Body of pancreas (tissue), 4 donors: ENCODE measurements around the gene LDLRAD1.

Experiments
- POLR2A ChIP-seq, 3 donors: fragments of 450-650 bp; IDR thresholded peaks; one replicate each; pipeline ENCODE4 v1.6.1; 2016; ENCODE audit warnings: antibody characterized with exemption in 3 of 3, mild to moderate bottlenecking in 2 of 3
- TF ChIP-seq, protein P1 (sequence below), 7 experiments: fragments of 450-650 bp in 4 of 7; fragments of 200-600 bp in 3 of 7; sonication (generic) in 3 of 7; IDR thresholded peaks; one replicate each; pipeline ENCODE4 v1.5.1; 2016 to 2019; ENCODE audit warnings: antibody characterized with exemption in 7 of 7

DNA sequence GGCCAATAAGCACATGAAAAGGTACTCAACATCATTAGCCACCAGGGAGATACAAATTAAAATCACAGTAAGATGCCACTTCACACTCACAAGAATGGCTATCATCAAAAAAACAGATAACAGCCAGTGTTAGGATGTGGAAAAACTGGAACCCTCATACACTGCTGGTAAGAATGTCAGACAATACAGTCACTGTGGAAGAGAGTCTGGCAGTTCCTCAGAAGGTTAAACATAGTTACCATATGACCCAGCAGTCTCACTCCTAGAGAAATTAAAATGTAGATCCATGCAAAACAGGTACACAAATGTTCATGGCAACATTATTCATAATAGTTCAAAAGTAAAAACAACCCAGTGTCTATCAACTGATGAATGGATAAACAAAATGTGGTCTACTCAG is 33.3 kb downstream of the LDLRAD1 start:
- TF ChIP-seq POLR2A (IDR thresholded peaks at IDR 0.05), result no peak
- TF ChIP-seq, protein P1, sequence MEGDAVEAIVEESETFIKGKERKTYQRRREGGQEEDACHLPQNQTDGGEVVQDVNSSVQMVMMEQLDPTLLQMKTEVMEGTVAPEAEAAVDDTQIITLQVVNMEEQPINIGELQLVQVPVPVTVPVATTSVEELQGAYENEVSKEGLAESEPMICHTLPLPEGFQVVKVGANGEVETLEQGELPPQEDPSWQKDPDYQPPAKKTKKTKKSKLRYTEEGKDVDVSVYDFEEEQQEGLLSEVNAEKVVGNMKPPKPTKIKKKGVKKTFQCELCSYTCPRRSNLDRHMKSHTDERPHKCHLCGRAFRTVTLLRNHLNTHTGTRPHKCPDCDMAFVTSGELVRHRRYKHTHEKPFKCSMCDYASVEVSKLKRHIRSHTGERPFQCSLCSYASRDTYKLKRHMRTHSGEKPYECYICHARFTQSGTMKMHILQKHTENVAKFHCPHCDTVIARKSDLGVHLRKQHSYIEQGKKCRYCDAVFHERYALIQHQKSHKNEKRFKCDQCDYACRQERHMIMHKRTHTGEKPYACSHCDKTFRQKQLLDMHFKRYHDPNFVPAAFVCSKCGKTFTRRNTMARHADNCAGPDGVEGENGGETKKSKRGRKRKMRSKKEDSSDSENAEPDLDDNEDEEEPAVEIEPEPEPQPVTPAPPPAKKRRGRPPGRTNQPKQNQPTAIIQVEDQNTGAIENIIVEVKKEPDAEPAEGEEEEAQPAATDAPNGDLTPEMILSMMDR (IDR thresholded peaks at IDR 0.05), result no peak
